ENCODE data around the gene DMBX1. TPM values are rescaled to one million over a fixed set of nuclear protein-coding genes. Genes with fewer than 3 reads are reported as not detected.

Gene DMBX1
- total and polyA plus RNA-seq, 4 donors = not detected

DNA sequence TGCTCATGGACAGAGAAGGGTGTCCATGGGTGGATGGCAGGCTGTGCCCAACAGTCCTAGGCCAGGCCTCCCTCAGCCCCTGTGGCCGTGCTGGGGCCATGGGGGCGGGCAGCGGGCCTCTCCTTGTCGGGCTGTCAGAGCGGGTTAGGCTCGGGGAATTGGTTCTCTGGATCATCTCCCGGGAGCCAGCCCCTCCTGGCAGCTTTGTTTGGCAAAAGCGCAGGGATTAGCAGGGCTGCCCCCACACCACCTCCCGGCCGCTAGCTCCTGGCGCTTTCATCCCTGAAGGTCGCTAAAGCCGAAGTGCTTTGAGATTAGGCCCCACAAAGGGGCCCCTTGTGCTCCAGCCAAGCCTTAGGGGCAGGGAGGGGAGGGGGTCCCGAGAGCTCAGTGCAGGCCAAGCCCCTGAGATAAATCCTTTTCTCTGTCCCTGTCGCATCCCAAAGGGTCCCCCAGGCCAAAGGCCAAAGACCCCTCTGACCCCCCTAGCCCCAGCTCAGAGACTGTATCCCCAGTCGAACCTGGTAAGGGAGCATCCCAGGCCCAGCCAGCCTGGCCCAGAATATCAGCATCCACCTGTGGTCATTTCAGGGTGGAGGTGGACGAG is 9.8 kb upstream of the DMBX1 start:
- 75% methylated on average over 17 of the region's 17 CpGs for WGBS
- TF ChIP-seq MAX (IDR thresholded peaks at IDR 0.05) (no peak), ZBTB33 (IDR thresholded peaks at IDR 0.05) (no peak), FOXA1 (IDR thresholded peaks at IDR 0.05) (no peak), FOXA2 (IDR thresholded peaks at IDR 0.05) (no peak), REST (IDR thresholded peaks at IDR 0.05) (no peak), SP1 (IDR thresholded peaks at IDR 0.05) (no peak), EGR1 (IDR thresholded peaks at IDR 0.05; ENCODE audit: low read depth in 2 of 2) (no peak), ATF3 (IDR thresholded peaks at IDR 0.05) (no peak), YY1 (IDR thresholded peaks at IDR 0.05) (no peak), HNF4G (IDR thresholded peaks at IDR 0.05) (no peak), HNF4A (conservative IDR thresholded peaks at IDR 0.05) (no peak), NR2F2 (IDR thresholded peaks at IDR 0.05) (no peak), RXRA (IDR thresholded peaks at IDR 0.05) (no peak), GABPA (IDR thresholded peaks at IDR 0.05 in 1 of 2, conservative IDR thresholded peaks at IDR 0.05 in 1 of 2) (no peak), TAF1 (conservative IDR thresholded peaks at IDR 0.05) (no peak), RAD21 (IDR thresholded peaks at IDR 0.05) (no peak), JUND (IDR thresholded peaks at IDR 0.05) (no peak), CTCF (IDR thresholded peaks at IDR 0.05; ENCODE audit: low read depth, low read length, missing input control) (no peak)

More for the DNA sequence above, 9.8 kb upstream of the DMBX1 start:
- Histone ChIP-seq H3K27ac (ENCODE audit: low read depth in 1 of 2, low read length in 2 of 2) (no peak overlapping the region), H3K4me1 (ENCODE audit: control insufficient read depth in 4 of 4, insufficient read depth in 4 of 4, low read length in 3 of 4) (peaks cover 2 to 9% (median 6%) of the 10 kb centered on the region in 4 donors), H3K4me3 (ENCODE audit: low read depth in 1 of 3, low read length in 3 of 3) (no peak overlapping the region), H3K36me3 (ENCODE audit: control insufficient read depth in 4 of 4, insufficient read depth in 3 of 4, low read depth in 1 of 4, low read length in 3 of 4) (no peaks in the 10 kb centered on the region), H3K9ac (ENCODE audit: low read depth in 1 of 2, low read length in 2 of 2) (no peak overlapping the region), H3K9me3 (ENCODE audit: control insufficient read depth in 4 of 4, low read length in 3 of 4) (no peaks in the 10 kb centered on the region), H3K27me3 (ENCODE audit: control insufficient read depth in 4 of 4, insufficient read depth in 4 of 4, low read length in 3 of 4) (peaks cover 0 to 2% (median 0%) of the 10 kb centered on the region in 4 donors)
- DNase-seq (ENCODE audit: low spot score) = no peak
